Left lobe of liver (tissue), 2 donors: ENCODE data around the gene DHRS12. TPM values are rescaled to one million over a fixed set of nuclear protein-coding genes. Genes with fewer than 3 reads are reported as not detected.
A peak's percentile ranks its signal among the peaks of the same experiment; 100 is the strongest.

Experiments
- ATAC-seq: fragments of 200-7000 bp; cut with Tn5 transposase; one replicate; pipeline ENCODE4 v1.9.1; 2020; ENCODE audit warnings: mild to moderate bottlenecking, moderate library complexity
- DNase-seq: peaks from one replicate; pipeline ENCODE4 v3.0.0-alpha.2; 2020; ENCODE audit warnings: low spot score
- total RNA-seq: library from RNA; stranded (reverse); gene quantifications from one replicate; pipeline ENCODE4 v1.2.1, GENCODE V29; 2021
- donor health status: DM: no; HTN: no; CAD: no; lungs with moderate emphysema.
- donor health status: DM: no; HTN: yes; CAD: no.

Gene DHRS12
- total RNA-seq, 1 donor from 2014 or later: 14.8 TPM

GRCh38 chr13:51785712-51786424 lies 18.1 kb downstream of the DHRS12 start:
- DNase-seq (no peak), ATAC-seq (peak; percentile 11)

GRCh38 chr13:51784097-51784496 lies 19.9 kb downstream of the DHRS12 start:
- no peak for ATAC-seq
- DNase-seq: no peak

GRCh38 chr13:51783428-51784094 lies 20.4 kb downstream of the DHRS12 start:
- DNase-seq (no peak), ATAC-seq (no peak)

GRCh38 chr13:51782026-51782710 lies 21.8 kb downstream of the DHRS12 start:
- peak; percentile 96 for ATAC-seq
- DNase-seq: peak; percentile 73

GRCh38 chr13:51781246-51782022 lies 22.5 kb downstream of the DHRS12 start:
- no peak for DNase-seq
- peak; percentile 21 for ATAC-seq

- DNase-seq (no peak), ATAC-seq (no peak)
These were observed 23.9 kb downstream of the DHRS12 start for GRCh38 chr13:51780099-51780498.

- DNase-seq (no peak), ATAC-seq (no peak)
These were observed 25.6 kb downstream of the DHRS12 start for GRCh38 chr13:51778392-51778791.

GRCh38 chr13:51777921-51778320 lies 26.0 kb downstream of the DHRS12 start:
- DNase-seq: no peak
- ATAC-seq: no peak

GRCh38 chr13:51776179-51776578 lies 27.8 kb downstream of the DHRS12 start:
- ATAC-seq: no peak

GRCh38 chr13:51773515-51773914 lies 30.4 kb downstream of the DHRS12 start:
- DNase-seq (no peak), ATAC-seq (no peak)

More at GRCh38 chr13:51776179-51776578, 27.8 kb downstream of the DHRS12 start:
- DNase-seq: no peak

GRCh38 chr13:51772781-51773180 lies 31.2 kb downstream of the DHRS12 start:
- DNase-seq: no peak
- no peak for ATAC-seq

GRCh38 chr13:51772105-51772455 lies 31.9 kb downstream of the DHRS12 start:
- ATAC-seq: no peak
- DNase-seq: no peak

GRCh38 chr13:51771418-51772104 lies 32.4 kb downstream of the DHRS12 start:
- ATAC-seq: peak; percentile 35
- DNase-seq: no peak

- DNase-seq: no peak
These were observed 33.1 kb downstream of the DHRS12 start for GRCh38 chr13:51770681-51771417.

GRCh38 chr13:51770160-51770559 lies 33.8 kb downstream of the DHRS12 start:
- ATAC-seq (peak; percentile 35), DNase-seq (no peak)

More at GRCh38 chr13:51770681-51771417, 33.1 kb downstream of the DHRS12 start:
- no peak for ATAC-seq

GRCh38 chr13:51769455-51770127 lies 34.4 kb downstream of the DHRS12 start:
- peak; percentile 53 for ATAC-seq

GRCh38 chr13:51768976-51769375 lies 35.0 kb downstream of the DHRS12 start:
- ATAC-seq (no peak), DNase-seq (no peak)

More at GRCh38 chr13:51769455-51770127, 34.4 kb downstream of the DHRS12 start:
- no peak for DNase-seq

- DNase-seq: no peak
- no peak for ATAC-seq
These were observed 35.5 kb downstream of the DHRS12 start for GRCh38 chr13:51768378-51768921.

GRCh38 chr13:51767100-51767499 lies 36.9 kb downstream of the DHRS12 start:
- DNase-seq: no peak

More at GRCh38 chr13:51767100-51767499, 36.9 kb downstream of the DHRS12 start:
- no peak for ATAC-seq
